ENCODE data around the gene NAB1. TPM values are rescaled to one million over a fixed set of nuclear protein-coding genes. Genes with fewer than 3 reads are reported as not detected.

NAB1 gene
- total RNA-seq, 1 donor from 2014 or later: 39.7 TPM

GRCh38 chr2:190677255-190677654 lies 28.4 kb downstream of the NAB1 start:
- H3K27me3 Mint-ChIP-seq: no peaks in the 10 kb centered on the region
- H3K9me3 Mint-ChIP-seq: peaks cover 5% of the 10 kb centered on the region
- H3K4me1 Mint-ChIP-seq (ENCODE audit: unreplicated experiment): peaks cover 28% of the 10 kb centered on the region

DNA sequence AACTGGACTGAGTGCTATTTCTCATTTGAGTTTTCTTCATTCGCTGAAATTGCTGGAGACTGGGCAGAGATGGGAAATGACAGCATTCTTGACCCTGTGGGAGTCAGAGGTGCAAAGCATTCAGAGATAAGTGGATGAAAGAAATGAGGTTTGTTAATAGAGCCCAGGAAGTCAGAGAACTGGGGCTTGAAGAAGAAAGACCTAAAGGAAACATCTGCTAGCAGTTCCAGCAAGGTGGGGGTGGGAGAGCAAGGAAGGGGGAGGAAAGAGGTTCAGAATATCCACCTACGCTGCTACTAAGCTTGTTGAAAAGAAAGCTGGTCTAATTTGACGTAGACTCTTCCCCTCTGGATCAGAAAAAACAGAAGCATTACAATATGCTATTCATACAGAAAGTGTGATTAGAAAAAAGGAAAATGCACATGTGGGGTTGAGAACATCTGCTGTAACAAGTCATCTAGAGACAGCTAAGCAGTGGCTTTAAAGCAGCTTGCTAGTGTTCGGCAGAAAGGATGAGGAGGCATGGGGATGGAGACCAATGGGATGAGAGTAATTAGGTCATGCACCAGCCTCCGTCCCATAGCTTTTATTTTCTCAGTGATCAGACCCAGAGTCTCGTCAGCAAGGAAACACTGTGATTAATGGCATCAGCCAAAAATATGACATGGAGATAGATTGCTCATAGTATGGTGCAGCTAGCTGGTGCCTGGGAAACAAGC lies 29.7 kb downstream of the NAB1 start:
- Mint-ChIP-seq H3K4me3 (peak overlapping the region; percentile 8), H3K36me3 (peaks cover 34% of the 10 kb centered on the region), H3K27ac (peak overlapping the region; percentile 67), H3K27me3 (no peaks in the 10 kb centered on the region), H3K4me1 (ENCODE audit: unreplicated experiment) (peaks cover 28% of the 10 kb centered on the region), H3K9me3 (peaks cover 5% of the 10 kb centered on the region)
- no peak for DNase-seq (ENCODE audit: extremely low spot score, unreplicated experiment)
- TF ChIP-seq, protein P1, sequence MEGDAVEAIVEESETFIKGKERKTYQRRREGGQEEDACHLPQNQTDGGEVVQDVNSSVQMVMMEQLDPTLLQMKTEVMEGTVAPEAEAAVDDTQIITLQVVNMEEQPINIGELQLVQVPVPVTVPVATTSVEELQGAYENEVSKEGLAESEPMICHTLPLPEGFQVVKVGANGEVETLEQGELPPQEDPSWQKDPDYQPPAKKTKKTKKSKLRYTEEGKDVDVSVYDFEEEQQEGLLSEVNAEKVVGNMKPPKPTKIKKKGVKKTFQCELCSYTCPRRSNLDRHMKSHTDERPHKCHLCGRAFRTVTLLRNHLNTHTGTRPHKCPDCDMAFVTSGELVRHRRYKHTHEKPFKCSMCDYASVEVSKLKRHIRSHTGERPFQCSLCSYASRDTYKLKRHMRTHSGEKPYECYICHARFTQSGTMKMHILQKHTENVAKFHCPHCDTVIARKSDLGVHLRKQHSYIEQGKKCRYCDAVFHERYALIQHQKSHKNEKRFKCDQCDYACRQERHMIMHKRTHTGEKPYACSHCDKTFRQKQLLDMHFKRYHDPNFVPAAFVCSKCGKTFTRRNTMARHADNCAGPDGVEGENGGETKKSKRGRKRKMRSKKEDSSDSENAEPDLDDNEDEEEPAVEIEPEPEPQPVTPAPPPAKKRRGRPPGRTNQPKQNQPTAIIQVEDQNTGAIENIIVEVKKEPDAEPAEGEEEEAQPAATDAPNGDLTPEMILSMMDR (conservative IDR thresholded peaks at IDR 0.05): no peak

More at GRCh38 chr2:190677255-190677654, 28.4 kb downstream of the NAB1 start:
- Mint-ChIP-seq H3K27ac (no peak overlapping the region), H3K36me3 (peaks cover 41% of the 10 kb centered on the region), H3K4me3 (no peak overlapping the region)
- no peak for DNase-seq (ENCODE audit: extremely low spot score, unreplicated experiment)
- TF ChIP-seq, protein P1 (conservative IDR thresholded peaks at IDR 0.05): no peak

DNA sequence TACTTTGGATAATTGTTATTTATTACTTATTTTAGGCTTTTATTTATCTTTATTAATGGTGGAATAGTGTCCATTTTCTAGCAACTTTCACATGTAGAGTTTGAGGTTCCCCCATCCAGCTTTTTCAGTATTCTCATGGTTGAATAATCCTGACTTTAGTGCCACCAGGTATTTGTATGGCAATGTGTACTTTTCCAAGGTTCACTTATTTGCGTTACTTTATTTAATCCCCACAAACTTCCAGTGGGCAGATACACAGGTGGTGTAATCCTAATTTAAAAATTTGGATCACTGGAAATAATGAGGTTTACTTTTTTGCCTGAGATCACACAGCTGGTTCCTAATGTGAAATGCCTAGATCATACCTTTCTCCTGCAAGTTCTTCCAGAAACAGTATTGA lies 30.5 kb downstream of the NAB1 start:
- peaks cover 28% of the 10 kb centered on the region for H3K4me1 Mint-ChIP-seq (ENCODE audit: unreplicated experiment)
- TF ChIP-seq, protein P1 (conservative IDR thresholded peaks at IDR 0.05): no peak
- H3K27me3 Mint-ChIP-seq: no peaks in the 10 kb centered on the region
- H3K27ac Mint-ChIP-seq: peak overlapping the region; percentile 90
- no peak overlapping the region for H3K4me3 Mint-ChIP-seq
- no peak for DNase-seq (ENCODE audit: extremely low spot score, unreplicated experiment)
- peaks cover 27% of the 10 kb centered on the region for H3K36me3 Mint-ChIP-seq
- peaks cover 5% of the 10 kb centered on the region for H3K9me3 Mint-ChIP-seq

DNA sequence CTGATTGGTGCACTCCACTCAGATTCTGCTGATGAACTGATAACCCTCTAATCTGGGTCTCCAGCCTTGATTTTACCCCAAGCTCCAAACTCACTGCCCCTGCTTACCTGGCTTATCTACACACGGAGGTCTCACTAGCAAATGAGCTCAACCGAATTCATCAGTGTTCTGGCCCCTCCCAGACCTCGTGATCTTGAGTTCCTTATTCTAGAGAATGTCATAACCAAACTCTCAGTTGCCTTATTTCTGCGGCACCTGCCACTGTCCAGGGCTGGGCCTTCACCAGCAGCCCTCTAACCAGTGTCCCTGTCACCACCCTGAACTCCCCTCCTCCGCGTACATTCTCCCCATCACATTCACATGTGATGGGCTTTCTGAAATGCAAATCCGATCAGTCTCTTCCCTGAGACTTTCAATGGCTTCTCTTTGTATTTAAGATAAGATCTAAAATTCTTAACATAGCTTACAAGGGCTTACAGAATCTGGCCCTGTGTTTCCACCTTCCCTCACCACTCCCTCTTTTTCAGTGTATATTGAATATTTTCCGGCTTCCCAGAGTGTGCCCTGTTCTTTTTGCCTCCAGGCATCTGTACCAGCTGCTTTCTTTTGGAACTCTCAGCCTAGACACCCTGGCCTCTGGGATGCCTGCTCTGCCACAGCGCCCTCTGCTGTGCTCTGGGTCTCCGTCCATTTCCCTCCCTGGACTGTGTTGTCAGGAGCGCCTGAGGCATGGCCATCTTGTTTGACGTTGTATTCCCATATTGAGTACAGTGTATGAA lies 31.1 kb downstream of the NAB1 start:
- Mint-ChIP-seq H3K9me3 (peaks cover 5% of the 10 kb centered on the region), H3K4me1 (ENCODE audit: unreplicated experiment) (peaks cover 28% of the 10 kb centered on the region), H3K27me3 (no peaks in the 10 kb centered on the region), H3K27ac (peak overlapping the region; percentile 90), H3K4me3 (peak overlapping the region; percentile 57), H3K36me3 (peaks cover 24% of the 10 kb centered on the region)
- TF ChIP-seq, protein P1 (conservative IDR thresholded peaks at IDR 0.05): peak; percentile 74
- DNase-seq (ENCODE audit: extremely low spot score, unreplicated experiment): peak; percentile 69

- DNase-seq (ENCODE audit: extremely low spot score, unreplicated experiment): no peak
- Mint-ChIP-seq H3K36me3 (peaks cover 18% of the 10 kb centered on the region), H3K27ac (no peak overlapping the region), H3K4me1 (ENCODE audit: unreplicated experiment) (peaks cover 18% of the 10 kb centered on the region), H3K27me3 (no peaks in the 10 kb centered on the region), H3K4me3 (no peak overlapping the region), H3K9me3 (peaks cover 5% of the 10 kb centered on the region)
- TF ChIP-seq, protein P1 (conservative IDR thresholded peaks at IDR 0.05): no peak
Measured at GRCh38 chr2:190682168-190682567, 33.3 kb downstream of the NAB1 start.
